ENCODE measurements around the gene CPED1.
"Not testable (repeated sequence)": the region's sequence is repeated elsewhere in the genome, so short reads cannot be mapped to it uniquely, and the experiment has no call there.

The CPED1 gene

GRCh38 chr7:121269798-121270197 lies 281.3 kb downstream of the CPED1 start:
- no peak for DNase-seq

DNA sequence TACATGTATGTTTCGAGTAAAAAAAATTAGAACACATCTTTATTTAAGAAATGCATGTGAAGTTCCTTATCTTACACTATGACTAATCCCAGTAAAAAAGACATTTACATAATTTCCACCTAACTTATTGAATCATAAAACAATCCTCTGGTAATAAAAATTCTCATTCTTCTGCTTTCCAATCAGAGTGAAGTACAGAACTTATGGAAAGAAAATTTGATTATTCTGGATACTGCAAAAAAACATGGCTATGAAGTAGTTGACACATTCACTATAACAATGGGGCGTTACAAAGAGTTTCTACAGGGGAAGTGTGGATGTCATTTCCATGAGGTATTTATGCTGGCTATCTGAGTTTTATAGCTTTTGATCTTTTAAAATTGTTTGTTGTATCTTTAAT lies 282.6 kb downstream of the CPED1 start:
- no peak for DNase-seq

- no peak for DNase-seq
These were observed 283.4 kb downstream of the CPED1 start for GRCh38 chr7:121271916-121272315.

DNA sequence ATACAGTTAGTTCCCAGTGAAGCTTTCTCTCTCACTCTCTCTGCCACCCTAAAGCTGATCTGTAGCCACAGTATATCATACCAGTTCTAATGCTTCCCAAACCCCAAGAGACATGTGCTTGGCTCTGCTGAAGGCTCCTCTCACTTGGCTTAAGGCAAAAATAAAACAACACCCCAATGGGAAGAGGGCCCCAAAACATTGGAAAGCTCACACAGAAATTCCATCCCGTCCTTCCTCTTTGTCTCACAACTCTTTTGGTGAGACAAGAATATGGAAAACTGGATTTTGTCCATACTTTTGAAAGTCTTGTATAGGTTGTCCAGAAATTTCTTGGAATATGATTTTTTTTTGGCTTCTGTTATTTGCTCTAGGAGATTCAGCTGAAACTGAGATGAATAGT lies 284.2 kb downstream of the CPED1 start:
- no peak for DNase-seq

GRCh38 chr7:121273467-121274167 lies 285.1 kb downstream of the CPED1 start:
- peak; percentile 32 for DNase-seq

DNA sequence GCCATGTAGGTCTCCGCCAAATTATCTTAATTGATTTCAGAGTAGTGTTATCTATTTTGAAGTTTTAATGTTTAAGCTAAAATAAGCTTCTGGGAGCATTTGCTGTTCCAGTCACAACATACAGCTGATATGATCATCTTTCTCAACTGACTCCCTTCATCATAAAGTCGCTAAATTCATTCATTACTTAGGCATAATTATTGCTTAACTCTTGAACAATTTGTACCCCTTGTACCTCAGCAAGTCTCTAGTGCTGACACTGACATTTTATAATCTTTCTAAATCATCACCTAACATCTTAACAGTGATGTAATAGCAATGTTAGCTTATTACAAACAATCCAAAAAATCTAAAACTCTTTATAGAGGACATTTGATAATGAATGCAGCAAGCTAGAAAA lies 286.0 kb downstream of the CPED1 start:
- DNase-seq: no peak

- no peak for DNase-seq
These were observed 286.7 kb downstream of the CPED1 start for GRCh38 chr7:121275204-121275603.

- no peak for DNase-seq
These were observed 287.8 kb downstream of the CPED1 start for GRCh38 chr7:121276313-121276712.

DNA sequence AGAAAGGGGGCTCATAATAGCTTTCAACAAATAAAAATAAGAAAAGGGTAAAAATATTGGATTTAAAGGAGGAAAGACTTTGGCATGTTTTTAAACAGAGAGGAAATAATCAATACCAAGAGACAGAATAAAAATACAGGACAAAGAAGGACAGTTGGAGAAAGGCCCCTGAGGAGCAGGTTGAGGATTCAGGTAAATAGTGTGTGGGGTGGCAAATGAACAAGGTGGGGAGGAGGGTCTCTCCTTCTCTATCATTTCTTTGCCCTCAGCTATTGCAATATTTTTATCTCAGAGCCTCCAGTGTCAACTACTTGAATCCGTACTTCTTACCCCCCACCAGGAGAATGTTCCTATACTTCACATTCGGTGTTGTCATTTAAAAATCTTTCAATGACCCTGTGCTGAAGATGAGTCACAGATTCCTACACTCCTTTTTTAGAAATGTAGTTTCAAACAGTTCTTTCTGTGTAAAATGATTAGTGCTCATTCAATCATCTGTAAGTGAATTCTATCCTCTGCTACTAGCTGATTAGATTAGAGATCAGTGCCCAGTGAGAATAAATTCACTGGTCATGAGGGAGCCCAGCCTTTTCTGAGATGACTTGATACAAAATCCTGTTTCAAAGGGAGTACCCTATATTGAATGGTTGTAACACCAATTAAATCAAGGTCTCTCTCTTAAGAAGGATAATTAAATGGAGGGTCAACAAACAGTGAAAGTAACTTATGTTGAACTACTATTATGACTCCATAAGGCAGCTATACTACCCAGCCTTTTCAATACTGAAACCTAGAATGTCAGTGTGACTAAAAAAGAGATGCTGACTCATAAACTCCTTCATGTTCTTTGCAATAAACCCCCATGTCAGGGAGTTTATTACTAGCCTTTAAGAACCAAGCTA lies 289.9 kb downstream of the CPED1 start:
- DNase-seq: peak; percentile 76

DNA sequence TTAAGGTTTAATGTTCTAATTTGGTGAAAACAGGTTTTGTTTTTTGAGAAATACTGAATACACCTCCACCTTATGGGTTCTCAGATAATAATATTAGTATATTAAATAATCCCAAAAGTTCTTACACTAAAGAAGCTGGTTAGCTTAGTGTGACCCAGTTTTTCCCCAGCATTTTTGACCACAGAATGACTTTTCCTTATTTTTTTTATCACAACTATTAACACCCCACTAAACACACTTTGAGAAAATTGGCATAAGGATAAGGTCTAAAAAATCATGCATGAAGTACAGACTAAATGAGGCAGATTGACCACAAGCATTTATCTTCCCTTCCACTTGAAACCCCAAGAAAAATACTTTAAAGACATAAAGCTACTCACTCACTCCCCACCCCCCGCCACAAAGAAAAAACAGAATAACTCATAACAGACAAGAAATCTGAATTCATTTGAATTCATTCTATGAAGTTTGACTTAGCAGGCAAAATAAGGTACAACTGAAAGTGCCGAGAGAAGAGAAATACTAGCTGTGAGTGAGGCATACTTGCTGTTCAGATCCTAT lies 290.6 kb downstream of the CPED1 start:
- peak; percentile 82 for DNase-seq

- no peak for DNase-seq
These were observed 291.3 kb downstream of the CPED1 start for GRCh38 chr7:121279822-121280221.

- DNase-seq: peak; percentile 46
These were observed 292.1 kb downstream of the CPED1 start for GRCh38 chr7:121280656-121281055.

- DNase-seq: no peak
These were observed 293.6 kb downstream of the CPED1 start for GRCh38 chr7:121282129-121282528.

GRCh38 chr7:121285066-121285667 lies 296.7 kb downstream of the CPED1 start:
- DNase-seq: no peak

DNA sequence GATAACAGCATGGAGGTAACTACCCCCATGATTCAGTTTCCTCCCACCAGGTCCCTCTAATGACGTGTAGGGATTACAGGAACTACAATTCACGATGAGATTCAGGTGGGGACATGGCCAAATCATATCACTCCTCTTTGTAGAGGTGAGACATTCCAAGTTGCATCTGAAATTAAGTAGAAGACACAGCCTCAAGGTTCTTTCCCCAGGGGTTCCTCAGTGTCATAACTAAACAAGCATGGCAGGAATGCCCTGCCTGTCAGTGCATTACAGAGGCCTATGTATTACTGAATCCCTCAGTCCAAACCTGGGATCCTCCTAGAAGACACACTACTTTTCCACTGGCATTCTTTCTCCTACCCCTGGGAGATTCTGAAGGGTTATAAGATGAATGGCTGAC lies 297.7 kb downstream of the CPED1 start:
- DNase-seq: no peak

- DNase-seq: peak; percentile 77
These were observed 298.5 kb downstream of the CPED1 start for GRCh38 chr7:121286742-121287734.

DNA sequence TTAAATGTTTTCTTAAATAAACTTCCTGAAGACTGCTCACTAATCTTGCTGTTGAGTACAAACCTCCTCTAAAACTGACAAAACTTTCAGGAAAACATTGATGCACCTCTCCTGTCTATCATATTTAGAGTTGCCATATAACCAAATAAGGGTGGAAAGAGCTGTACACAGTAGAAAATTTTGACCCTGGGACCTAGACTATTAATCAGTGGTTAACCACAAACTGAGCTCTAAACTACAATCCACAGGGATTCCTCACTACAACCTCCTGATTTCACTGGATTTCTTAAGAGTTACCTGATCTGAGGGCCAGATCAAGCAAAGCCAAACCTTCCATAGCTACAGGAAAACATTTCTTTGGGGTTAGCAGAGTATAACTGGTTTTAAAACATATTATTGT lies 300.4 kb downstream of the CPED1 start:
- peak; percentile 95 for DNase-seq

DNA sequence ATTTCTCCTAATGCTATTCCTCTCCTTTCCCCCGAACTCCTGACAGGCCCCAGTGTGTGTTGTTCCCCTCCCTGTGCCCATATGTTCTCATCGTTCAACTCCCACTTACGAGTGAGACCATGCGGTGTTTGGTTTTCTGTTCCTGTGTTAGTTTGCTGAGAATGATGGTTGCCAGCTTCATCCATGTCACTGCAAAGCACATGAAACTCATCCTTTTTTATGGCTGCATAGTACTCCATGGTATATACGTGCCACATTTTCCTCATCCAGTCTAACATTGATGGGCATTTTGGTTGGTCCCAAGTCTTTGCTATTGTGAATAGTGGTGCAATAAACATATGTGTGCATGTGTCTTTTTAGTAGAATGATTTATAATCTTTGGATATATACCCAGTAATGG lies 301.4 kb downstream of the CPED1 start:
- not testable (repeated sequence) for DNase-seq

DNA sequence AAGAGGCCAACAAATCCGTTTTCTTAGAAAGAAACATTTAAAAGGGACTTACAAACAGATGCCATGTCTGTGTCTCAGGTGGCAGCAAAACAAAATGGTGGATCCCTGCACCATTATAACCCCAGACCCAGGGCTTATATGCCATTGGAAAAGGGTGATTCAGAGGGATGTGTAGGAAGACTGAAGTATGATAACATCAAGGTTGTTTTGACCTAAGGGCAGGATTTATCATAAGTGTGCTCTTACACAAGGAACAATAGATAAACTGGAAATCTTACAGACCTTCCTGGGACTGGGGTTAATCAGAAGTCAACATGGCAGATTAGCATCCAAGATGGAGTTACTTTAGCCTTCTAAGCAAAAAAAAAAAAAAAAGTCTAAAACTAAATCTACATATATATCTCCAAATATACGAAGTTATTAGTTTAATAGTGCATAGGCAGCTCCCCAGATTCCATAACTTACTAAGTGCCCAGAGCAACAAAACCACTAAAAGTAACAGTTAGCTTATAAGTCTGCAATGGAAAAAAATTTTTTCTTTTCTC lies 306.0 kb downstream of the CPED1 start:
- no peak for DNase-seq

DNA sequence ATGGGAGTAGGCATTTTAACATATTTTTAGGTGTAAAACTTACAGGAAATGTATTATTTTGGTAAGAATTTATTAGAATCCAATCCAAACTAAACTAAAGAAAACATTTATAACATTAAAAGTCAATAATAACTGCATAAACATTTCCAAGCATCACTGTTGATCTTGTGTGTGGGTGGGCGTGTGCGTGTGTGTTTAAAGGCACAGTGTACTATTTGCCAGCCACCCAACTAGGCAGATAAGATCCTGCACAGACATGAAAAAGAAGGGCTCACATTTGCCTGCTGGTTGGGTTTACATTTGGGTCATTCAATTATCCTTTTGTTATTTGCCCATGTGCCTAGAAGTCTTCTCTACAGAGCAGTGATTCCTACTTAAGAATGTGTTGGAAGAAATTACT lies 309.3 kb downstream of the CPED1 start:
- DNase-seq: no peak

GRCh38 chr7:121298831-121299239 lies 310.3 kb downstream of the CPED1 start:
- peak; percentile 35 for DNase-seq
